HFF-Myc (cell line): ENCODE results near the gene CIBAR2.
A peak's percentile ranks its signal among the peaks of the same experiment; 100 is the strongest.

Experiments used
- DNase-seq: peaks from one replicate; pipeline ENCODE4 v3.0.0-alpha.2; 2011; ENCODE audit warnings: low read depth; ENCODE audit errors: extremely low read depth
- H3K4me3 ChIP-seq: replicated peaks from 2 replicates; pipeline ENCODE4 v1.5.1; 2011; ENCODE audit warnings: low read depth, mild to moderate bottlenecking, control low read depth, low read length
- TF ChIP-seq, protein P1 (sequence below): IDR thresholded peaks from 2 replicates; pipeline ENCODE4 v1.5.1; 2012; ENCODE audit warnings: mild to moderate bottlenecking, low read depth, low read length, control low read depth; ENCODE audit errors: missing control alignments

CIBAR2 gene

DNA sequence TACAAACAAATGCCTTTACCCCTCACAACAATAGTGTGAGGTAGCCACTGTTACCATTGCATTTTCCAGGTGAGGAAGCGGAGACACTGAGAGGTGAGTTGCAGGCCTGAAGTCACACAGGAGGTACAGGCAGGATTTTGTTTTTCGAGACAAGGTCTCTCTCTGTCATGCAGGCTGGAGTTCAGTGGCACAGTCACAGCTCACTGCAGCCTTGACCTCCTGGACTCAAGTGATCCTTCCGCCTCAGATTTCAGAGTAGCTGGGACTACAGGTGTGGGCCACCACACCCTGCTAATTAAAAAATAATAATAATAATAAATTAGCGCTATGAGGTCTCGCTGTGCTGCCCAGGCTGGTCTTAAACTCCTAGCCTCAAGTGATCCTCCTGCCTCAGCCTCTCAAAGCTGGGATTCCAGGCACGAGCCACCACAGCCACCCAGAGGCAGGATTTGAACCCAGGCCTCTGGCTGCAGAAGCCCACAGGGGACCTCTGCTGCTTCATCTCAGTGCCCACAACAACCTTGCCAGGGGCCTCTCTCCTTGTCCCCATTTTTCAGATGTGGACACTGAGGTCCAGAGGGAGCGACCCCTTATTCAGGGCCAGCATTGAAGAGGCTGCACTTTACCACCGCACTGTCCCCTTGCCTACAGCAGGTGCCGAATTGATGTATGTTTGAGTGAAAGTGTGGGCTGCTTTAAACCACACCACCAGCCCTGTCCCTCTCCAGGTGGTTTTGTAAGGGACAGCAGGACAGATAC is 16.0 kb upstream of the CIBAR2 start:
- TF ChIP-seq, protein P1, sequence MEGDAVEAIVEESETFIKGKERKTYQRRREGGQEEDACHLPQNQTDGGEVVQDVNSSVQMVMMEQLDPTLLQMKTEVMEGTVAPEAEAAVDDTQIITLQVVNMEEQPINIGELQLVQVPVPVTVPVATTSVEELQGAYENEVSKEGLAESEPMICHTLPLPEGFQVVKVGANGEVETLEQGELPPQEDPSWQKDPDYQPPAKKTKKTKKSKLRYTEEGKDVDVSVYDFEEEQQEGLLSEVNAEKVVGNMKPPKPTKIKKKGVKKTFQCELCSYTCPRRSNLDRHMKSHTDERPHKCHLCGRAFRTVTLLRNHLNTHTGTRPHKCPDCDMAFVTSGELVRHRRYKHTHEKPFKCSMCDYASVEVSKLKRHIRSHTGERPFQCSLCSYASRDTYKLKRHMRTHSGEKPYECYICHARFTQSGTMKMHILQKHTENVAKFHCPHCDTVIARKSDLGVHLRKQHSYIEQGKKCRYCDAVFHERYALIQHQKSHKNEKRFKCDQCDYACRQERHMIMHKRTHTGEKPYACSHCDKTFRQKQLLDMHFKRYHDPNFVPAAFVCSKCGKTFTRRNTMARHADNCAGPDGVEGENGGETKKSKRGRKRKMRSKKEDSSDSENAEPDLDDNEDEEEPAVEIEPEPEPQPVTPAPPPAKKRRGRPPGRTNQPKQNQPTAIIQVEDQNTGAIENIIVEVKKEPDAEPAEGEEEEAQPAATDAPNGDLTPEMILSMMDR, result no peak
- no peak for DNase-seq
- H3K4me3 ChIP-seq, result no peak overlapping the region

DNA sequence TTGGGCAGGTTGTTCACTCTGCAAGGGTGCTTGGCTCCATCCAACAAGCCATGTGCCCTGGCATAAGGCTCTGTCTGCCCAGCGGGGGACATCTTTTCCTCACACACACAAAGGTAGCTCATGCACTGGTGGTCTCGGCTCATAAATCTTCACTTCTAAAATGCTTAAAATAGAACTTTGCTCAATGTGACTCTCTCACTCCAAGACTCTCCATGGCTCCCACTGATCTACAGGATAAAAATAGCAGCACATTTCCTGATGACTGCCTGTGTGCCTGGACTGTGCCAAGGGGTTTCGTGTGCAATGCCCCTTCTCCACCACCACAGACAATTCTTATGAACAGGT is 15.1 kb upstream of the CIBAR2 start:
- H3K4me3 ChIP-seq, result no peak overlapping the region
- TF ChIP-seq, protein P1, result no peak
- DNase-seq, result no peak

DNA sequence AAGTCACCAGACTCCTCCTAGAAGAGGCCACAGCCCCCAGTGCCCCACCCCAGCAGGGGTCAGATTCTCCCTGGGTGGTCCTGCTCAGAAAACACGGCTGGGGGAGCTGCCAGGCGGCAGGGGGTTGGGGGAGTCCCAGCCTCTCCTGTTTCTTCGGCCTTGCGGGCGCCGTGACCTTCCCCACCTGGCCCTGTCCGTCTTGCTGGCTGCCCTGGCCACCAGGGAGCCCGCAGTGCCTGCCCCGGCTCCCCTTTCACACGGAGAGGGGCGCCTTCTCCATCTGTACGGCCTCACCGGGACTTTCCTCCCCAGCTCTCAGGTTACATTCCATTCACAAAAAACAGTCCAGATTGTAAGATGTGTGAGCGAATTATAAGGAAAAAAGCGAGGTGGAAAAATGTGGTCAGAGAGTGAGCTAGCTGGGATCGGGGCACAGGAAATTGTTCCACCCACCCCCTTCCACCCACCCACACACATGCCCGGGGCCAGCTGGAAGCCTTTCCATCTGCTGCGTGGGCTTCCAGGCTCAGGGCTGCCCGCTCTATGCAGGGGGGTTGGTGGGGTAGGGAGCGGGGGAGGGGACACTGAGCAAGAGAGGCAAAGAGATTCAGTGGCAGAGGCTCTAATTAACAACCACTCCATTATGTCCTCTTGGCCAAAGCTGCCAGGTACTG is 14.6 kb upstream of the CIBAR2 start:
- TF ChIP-seq, protein P1, result no peak
- peak; percentile 85 for DNase-seq
- no peak overlapping the region for H3K4me3 ChIP-seq

DNA sequence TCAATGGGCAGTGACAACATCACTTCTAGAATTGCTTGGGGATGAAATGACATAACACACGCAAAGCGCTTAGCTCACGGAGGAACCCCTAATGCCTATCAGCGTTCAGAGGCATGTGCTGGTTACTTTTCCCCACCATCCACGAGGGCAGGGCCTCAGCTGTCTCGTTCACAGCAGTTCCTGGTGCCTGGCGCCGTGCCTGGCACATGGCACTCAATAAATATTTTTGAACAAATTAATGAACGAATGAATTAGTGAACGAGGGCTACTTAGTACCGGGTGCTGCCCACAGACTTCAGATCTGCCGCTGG is 14.1 kb upstream of the CIBAR2 start:
- TF ChIP-seq, protein P1, result no peak
- no peak overlapping the region for H3K4me3 ChIP-seq
- DNase-seq, result no peak

DNA sequence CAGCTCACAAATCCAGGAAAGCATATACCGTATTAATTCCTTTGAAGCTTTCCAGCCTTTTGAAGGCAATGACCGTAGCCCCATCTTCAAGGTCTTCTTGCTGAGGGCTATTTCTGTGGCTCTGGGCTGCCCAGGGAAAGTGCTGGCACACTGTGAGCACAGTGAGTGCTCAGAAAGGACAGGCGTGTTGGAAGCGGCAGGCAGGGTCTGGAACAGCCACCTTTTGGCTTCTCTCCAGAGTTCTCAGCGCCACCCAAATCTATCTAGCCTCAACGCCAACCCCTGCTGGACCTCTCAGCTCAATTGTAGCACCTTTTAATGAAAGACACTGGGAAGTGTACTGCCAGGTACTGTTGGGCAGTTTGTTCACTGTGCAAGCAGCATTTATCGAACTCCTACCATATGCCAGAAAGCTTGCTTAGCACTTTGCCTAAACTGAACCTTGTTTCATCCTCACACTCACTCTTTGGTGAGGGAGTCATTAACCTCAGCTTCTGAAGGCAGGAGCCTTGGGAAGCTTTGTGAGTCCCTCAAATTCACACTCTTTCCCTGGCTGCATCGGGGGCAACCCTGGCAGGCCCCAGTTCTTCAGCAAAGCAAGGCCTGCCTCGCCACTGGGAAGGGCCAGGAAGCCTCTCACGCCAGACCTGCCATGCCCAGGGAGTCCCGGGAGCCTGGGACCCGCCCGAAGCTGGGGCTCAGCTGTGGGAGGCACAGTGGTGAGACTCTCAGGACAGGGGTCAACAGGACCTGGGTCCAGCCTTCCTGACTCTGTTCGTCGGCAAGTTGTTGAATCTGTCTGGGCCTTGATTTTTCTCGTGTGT is 13.5 kb upstream of the CIBAR2 start:
- H3K4me3 ChIP-seq, result no peak overlapping the region
- TF ChIP-seq, protein P1, result no peak
- no peak for DNase-seq

DNA sequence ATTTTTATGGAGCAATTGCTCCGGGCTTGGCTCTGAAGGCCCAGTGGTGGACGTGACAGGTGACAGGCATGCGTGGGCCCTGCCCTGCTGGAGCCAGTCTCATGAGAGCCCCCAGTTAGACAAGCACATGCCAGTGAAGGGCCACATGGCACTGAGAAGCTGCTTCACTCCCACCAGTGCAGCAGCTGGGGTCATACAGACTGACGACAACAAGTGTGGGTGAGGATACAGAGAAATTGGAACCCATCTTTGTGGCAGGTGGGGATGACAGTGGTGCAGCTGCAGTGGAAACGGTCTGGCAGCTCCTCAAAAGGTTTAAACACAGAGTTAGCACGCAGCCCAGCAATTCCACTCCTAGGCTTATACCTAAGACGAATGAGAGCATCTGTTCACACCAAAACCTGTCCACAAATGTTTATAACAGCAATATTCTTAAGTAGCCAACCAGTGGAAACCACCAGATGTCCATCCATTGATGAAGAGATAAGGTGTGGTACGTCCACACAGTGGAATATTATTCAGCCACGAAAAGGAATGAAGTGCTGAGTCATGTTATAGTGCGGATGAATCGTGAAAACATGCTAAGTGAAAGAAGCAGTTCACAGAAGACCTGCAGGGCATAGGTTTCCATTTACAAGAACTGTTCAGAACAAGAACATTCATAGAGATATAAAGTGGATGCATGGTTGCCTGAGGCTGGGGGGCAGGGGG is 12.5 kb upstream of the CIBAR2 start:
- H3K4me3 ChIP-seq, result no peak overlapping the region
- DNase-seq, result no peak
- TF ChIP-seq, protein P1, result no peak
